ENCODE measurements around the gene NMNAT3. TPM values are rescaled to one million over a fixed set of nuclear protein-coding genes. Genes with fewer than 3 reads are reported as not detected.

The NMNAT3 gene
- total RNA-seq (2014; rRNA removed; shearing (Covaris generic)): not detected in 2 replicates

DNA sequence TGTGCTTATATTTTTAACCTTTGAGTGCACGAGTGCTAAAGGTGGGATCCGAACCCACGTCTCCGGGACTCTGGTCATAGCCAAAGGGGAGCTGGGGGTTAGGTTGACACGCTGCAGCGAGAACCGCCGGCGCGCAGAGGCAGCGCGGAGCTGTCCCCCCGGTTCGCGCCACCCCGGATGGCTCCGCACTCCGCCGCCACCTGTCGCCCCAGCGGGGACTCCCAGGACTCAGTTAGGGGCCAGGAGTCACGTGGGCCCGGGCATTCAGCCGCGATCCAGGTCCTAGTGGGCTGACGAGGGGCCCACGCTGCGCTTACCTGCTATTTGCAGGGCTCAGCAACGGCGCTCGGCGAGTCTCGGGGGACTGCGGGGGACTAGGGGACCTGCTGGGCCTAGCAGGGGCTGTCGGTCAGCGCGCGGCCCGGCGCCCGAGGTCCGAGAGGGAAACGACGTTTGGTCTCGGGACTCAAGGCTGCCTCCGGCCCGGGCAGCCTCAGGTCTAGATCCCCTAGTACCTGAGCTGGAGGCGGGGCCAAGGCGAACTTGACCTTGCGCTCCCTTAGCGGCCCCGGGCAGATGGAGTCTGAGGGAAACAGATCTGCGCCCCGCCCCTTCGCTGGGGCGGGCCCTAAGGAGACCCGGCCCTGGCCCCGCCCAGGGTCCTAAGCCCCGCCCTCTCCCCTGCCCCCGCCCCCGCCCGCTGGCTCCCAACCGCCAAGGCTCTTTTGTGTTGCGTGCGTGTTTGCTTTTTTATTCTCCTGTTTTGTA, at the start of gene NMNAT3:
Gene NMNAT3, minus strand, starts transcription at position 585 of the 768 bp plus-strand sequence. CDS start 50,248 bp downstream, outside the sequence.
- DNase-seq (ENCODE audit: low spot score): no peak

DNA sequence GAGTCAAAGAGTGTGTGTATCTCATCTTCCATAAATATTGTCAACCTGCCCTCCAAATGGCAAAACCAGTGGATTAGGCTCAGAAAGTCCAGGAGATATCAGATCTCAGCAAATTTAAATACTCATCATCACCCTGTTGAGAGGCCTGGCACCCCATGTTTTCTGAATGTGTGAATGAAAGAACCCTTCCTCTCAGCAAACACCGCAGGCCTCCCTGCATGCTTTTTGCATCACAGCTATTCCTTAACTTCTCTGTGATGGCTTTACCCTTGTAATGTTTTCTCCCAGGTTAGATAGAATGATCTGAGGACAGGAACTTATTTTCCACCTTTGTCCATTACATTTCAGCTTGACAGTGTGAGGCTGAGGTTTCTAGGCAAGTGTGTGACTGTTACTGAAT, 43.6 kb upstream of the NMNAT3 start:
- DNase-seq (ENCODE audit: low spot score): no peak

DNA sequence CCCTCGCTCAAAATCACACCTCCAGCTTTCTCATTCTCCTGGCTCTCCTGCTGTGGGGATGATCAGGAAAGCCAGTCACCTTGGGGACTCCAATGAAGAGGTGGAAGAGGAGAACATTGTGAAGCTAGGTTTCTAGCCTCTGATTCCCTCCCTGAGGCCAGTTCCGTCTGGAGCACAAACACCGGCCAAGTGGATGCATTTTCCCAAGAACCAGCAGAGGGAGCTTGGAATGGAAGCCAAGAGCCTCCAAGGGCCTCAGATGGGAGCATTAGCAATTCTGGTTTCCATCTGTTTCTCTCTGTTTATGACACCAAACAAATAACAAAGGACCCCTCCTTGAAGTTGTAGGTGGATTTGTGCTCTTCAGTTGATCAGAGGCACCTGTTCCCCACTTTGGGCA, 40.6 kb upstream of the NMNAT3 start:
- DNase-seq (ENCODE audit: low spot score): peak; percentile 56

DNA sequence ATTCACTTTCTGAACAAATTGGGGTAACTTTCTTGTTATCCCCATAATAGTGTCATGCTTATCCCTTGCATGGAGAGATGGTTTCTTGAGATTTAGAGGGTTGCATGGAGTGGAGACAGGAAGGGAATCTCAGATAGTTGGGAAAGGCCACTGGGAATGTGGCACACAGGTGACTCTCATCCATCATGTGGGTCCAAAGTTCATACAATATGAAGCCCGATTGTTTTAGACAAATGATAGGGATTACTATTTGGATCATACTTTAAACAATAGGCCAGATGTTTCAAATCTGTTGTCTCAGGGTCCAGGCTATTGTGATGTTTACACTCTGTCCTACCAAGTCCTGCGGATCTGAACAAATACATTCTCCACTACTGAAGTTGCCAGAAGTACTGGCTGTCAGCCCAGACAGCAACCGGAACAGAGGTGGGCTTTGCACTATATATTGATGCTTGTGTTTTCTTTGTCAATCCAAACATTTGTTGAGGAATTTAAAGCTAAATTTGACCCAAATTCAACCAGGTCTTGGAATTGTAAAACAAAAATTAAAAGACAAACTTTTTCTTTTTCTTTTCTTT, 39.2 kb upstream of the NMNAT3 start:
- no peak for DNase-seq (ENCODE audit: low spot score)

DNA sequence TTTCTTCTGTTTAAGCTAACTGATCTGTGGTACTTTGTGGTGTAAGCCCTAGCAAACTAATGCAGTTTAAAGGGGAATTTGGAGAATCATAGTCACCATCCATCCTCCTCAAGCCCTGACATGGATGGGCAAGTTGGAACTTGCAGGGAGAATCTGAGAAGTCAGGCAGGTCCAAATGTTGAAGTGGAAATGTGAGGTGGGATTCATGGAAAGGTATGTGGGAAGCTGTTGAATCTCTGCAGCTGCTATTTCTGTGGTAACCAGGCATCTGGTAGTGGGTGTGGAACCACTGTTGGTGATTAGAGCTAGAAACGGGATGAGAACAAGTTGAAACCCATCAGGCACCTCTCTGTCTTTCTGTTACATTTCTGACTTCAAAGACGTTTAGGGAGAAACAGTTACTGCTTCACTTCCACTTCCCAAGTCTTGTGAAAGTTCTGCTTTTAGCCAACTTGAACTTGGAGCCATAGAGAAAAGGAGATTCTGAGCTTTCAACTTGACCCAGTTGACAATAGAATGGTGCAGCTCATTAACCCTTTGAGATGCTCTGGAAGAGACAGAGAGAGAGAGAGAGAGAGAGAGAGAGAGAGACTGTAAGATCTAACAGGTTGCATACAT, 38.1 kb upstream of the NMNAT3 start:
- no peak for DNase-seq (ENCODE audit: low spot score)

DNA sequence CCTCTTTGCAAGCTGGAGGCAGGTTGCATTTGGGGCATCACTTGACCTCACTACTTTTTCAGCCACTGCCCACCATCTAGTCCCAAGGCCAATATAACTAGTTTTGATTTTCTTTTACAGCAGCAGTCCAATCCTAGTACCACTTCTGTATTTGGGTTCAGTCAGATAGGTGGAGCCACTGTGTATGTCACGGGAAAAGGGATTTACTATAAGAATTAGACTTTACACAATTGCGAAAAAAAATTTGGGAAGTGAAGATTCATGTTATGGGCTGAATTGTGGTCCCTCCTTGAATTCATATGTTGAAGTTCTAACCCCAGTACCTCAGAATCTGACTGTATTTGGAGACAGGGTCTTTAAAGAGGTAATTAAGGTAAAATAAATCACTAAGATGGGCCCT, 37.4 kb upstream of the NMNAT3 start:
- no peak for DNase-seq (ENCODE audit: low spot score)

GRCh38 chr3:139710212-139710611, 32.4 kb upstream of the NMNAT3 start:
- DNase-seq (ENCODE audit: low spot score): no peak

GRCh38 chr3:139705631-139706030, 27.9 kb upstream of the NMNAT3 start:
- DNase-seq (ENCODE audit: low spot score): no peak

GRCh38 chr3:139696314-139696604, 18.5 kb upstream of the NMNAT3 start:
- DNase-seq (ENCODE audit: low spot score): no peak

DNA sequence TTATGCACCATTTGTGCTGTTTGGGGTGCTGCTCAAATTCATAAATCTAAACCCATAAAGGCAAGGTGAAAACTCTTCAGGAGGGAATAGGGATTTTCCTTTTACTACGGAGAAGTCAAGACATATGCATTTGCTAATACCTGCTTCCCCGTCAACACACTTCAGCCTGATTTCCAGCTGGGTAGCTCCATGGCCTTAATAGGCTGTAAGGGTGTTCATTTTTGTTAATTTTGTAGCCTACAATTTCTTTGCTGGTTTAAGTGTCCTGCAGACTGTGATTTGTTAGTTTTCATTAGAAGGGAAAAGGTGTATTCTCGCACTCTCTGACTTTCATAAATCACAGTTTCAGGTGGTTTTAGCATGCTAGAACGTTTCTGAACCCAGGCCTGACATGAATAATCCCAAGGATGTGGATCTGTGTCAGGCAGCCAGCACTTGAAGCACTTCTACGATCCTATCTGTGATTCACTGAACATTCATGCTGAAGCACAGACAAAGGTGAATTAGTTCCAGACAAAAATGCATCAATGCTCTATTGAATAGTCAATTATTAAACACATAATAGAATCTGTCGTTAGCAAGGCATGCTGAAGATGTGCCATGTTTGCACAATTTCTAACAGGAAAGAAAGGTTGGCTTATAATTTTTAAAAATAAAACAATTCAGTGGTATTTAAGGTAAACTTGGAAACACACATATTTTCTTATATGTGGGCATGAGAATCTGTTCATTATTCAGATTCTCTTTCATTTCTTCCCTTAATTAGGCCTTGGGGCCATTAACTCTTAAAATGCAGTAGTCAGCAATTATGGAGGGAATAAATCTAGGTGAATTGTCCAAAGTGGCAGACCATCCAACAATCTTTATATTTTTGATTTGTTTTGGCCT, 17.9 kb upstream of the NMNAT3 start:
- no peak for DNase-seq (ENCODE audit: low spot score)

DNA sequence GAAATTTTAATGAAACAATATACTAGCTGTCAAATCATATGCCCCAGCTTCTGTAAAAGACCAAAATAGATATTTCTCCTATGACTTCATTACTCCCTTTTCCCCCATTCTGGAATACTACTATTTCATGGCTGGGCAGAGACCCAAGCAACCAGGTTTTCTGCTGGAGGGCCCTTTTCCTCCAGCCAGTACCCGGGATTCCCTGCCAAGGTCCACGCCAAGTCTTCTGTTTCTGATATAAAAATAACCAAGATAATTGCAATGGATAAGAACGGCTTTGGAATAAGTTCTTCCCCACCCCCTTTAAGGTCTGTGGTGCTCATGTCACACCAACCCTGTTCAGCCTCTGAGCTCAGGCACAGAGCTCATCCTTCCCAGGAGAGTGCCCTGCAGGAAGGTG, 17.2 kb upstream of the NMNAT3 start:
- no peak for DNase-seq (ENCODE audit: low spot score)

GRCh38 chr3:139694542-139694941, 16.8 kb upstream of the NMNAT3 start:
- DNase-seq (ENCODE audit: low spot score): no peak

DNA sequence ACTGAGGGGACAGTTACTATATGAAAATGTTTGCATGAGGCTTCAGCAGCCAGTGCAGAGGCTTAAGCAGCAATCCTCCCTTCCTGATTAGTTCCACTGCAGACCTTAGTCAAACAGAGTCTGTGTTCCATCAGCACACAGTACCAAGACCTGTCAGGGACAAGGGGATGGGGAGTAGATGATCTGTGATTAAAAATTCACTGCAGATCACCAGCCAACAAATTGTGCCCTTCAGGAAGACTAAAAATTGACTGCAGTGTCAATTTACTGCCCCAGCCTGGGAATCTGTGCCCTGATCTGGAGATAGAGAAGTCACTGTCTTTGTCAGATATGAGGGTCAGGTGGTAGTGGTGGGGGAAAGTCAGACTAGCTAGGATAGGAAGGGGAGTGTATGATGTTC, 13.8 kb upstream of the NMNAT3 start:
- DNase-seq (ENCODE audit: low spot score): no peak

- no peak for DNase-seq (ENCODE audit: low spot score)
Measured at GRCh38 chr3:139689708-139690228, 12.0 kb upstream of the NMNAT3 start.

DNA sequence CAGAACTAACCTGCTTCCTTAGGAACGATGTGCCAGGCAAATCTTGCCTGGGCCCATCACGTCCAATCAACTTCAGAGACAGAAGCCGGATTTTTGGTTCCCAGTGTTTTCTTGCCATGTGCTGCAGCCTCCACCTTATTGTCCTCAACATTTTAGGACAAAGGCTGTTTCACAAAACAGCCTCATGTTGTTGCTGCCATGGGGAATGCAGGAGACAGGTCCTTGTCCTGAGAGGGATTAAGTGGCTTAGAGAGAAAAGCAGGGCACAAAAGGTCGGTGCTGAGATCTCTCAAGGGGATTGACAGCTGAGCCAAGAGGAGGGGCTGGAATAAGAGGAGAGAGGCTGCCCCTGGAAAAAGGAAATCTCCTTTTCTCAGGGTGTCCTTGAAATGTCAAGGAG, 11.3 kb upstream of the NMNAT3 start:
- DNase-seq (ENCODE audit: low spot score): no peak

DNA sequence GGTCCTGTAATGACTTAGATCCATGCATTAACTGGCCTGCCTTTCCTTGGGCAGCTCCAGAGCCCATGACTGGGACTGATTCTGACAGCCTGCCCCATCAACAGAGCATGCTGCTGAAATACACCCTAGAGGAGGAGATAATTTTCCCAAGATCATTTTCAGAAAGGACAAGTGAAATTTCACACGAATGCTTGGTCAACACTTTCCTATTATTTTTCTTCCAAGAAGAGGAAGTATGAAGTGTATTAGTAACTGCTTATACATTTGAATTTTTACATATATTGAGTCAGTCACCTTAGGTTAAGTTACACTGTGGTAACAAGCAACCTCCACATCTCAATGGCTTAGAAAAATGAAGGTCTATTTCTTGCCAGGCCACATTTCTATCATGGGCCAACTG, 9.7 kb upstream of the NMNAT3 start:
- no peak for DNase-seq (ENCODE audit: low spot score)

DNA sequence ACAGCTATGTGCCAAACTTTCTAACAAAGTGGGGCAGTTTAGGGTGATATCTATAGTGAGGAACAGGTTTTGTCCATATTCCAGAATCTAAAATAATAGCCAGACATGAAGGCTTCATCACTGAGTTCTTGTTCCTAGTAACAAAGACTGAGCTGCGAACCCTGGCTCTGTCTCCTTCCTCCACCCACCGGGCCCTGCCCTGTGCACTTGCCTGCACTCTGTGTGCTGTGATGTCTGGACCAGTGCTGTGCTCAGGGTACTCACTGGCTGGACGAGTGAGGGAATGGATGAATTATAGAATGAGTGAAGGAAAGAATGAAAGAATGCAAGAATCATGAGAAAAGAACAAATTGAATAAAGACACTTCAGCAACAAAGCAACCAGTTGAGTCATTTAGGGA, 8.9 kb upstream of the NMNAT3 start:
- DNase-seq (ENCODE audit: low spot score): no peak

DNA sequence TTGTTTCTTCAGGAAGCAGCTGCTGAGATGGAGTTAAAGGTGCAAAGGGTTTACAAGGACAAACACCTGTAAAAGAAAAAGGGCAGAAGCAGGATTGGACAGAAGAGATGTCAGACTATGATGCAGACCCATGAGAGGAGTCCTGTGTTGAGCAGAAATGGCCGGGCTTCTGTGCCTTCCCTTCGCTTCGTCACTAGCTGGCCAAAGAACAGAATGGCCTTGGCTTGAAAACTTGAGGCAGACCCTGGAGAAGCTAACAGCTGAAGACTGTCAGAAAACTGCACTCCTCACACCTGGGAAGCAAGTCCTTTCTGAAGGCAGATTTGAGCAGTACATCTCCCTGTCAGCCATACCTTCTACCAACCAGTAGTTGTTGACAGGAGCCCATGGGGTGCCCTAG, 8.4 kb upstream of the NMNAT3 start:
- no peak for DNase-seq (ENCODE audit: low spot score)

- no peak for DNase-seq (ENCODE audit: low spot score)
Measured at GRCh38 chr3:139679220-139679775, 1.5 kb upstream of the NMNAT3 start.

GRCh38 chr3:139676632-139677387, 962 bp downstream of the NMNAT3 start:
- no peak for DNase-seq (ENCODE audit: low spot score)

DNA sequence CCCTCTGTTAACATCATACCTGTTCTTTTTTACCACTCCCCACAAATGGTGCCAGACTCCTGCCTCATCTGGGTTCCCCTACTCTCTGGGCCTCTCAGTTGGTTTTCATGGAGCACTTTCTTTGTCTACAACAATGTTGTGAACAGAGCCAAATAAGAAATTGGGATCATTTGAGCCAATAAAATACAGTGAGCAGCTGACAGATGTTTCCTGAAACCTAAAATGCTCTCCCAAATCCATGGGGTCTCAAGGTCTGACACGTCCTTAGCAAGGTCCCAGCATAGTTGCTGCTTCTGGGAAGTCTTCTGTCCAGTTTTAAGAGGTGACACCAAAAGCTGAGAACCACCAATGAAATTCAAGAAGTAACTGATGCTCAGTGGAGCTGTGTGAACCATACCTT, 1.7 kb downstream of the NMNAT3 start:
- no peak for DNase-seq (ENCODE audit: low spot score)
